Uterus (tissue), 4 donors: ENCODE data around the gene RAVER2. TPM values are rescaled to one million over a fixed set of nuclear protein-coding genes. Genes with fewer than 3 reads are reported as not detected.

Source experiments
- DNase-seq, 2 donors: peaks; one replicate each; pipeline ENCODE4 v3.0.0-alpha.2; 2019 to 2020
- H3K27ac ChIP-seq, 2 donors: fragments of 200-600 bp; sonication (generic); 1 replicate in 1 of 2; 2 replicates in 1 of 2; pipeline ENCODE4 v1.5.1; 2016 to 2018
- H3K27me3 ChIP-seq, 2 donors: fragments of 200-600 bp; sonication (generic); one replicate each; pipeline ENCODE4 v1.5.1; 2018 to 2019; ENCODE audit warnings: control low read depth in 1 of 2
- H3K36me3 ChIP-seq, 2 donors: fragments of 200-600 bp; sonication (generic); one replicate each; pipeline ENCODE4 v1.5.1; 2019; ENCODE audit warnings: control low read depth in 1 of 2
- H3K4me1 ChIP-seq, 2 donors: fragments of 200-600 bp; sonication (generic); one replicate each; pipeline ENCODE4 v1.5.1; 2018 to 2019; ENCODE audit warnings: control low read depth in 1 of 2
- H3K4me3 ChIP-seq, 2 donors: fragments of 200-600 bp; sonication (generic); 1 replicate in 1 of 2; 2 replicates in 1 of 2; pipeline ENCODE4 v1.5.1; 2018 to 2019; ENCODE audit warnings: mild to moderate bottlenecking in 1 of 2
- H3K9me3 ChIP-seq, 2 donors: fragments of 200-600 bp; sonication (generic); one replicate each; pipeline ENCODE4 v1.5.1; 2019; ENCODE audit warnings: control low read depth in 1 of 2
- POLR2A ChIP-seq, 2 donors: fragments of 450-650 bp; IDR thresholded peaks; one replicate each; pipeline ENCODE4 v1.6.1; 2016; ENCODE audit warnings: antibody characterized with exemption in 2 of 2, mild to moderate bottlenecking in 1 of 2, moderate library complexity in 1 of 2
- intact Hi-C: fragments of 100-400 bp; cut with DNase I; formaldehyde crosslinking; loops from one replicate; pipeline ENCODE4 v1.15.1; 2023; ENCODE audit warnings: low total_unique reads
- total RNA-seq, 4 donors: library from RNA; depleted of rRNA in 3 of 4; stranded (reverse); fragments of >200 nt in 3 of 4; gene quantifications; one replicate each; pipeline versions ENCODE4 v1.1.0 to v1.2.4, GENCODE V29; 2014 to 2023
- TF ChIP-seq, protein P1 (sequence below), 4 experiments: fragments of 200-600 bp in 2 of 4; fragments of 450-650 bp in 2 of 4; sonication (generic) in 2 of 4; IDR thresholded peaks; one replicate each; pipeline ENCODE4 v1.5.1; 2016 to 2019; ENCODE audit warnings: antibody characterized with exemption in 4 of 4, mild to moderate bottlenecking in 2 of 4, moderate library complexity in 1 of 4
- donor health status: DM: yes; HTN: yes; CAD: no.

The RAVER2 gene
- total RNA-seq, 4 donors from 2014 or later, result 10.6 to 24.0 (median 18.9) TPM

DNA sequence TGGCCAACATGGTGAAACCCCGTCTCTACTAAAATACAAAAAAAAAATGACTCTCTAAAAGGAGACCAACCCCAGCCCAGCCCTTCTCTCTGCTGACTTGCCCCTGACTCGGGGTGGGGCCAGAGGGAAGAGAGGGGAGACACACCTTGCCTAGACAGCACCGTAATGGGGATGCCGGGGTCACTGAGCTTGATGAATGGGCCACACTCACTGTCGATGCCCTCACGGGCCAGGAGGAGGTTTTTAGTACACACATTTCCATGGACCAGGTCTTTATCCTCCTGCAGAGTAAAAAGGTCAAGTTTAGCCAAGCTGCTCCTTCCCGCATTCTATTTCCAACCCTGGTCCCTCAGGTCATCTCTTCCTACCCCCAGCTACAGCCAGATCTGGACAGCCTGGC lies 99.7 kb downstream of the RAVER2 start:
- Histone ChIP-seq H3K36me3 (no peaks in the 10 kb centered on the region), H3K4me3 (no peak overlapping the region), H3K27me3 (no peaks in the 10 kb centered on the region), H3K27ac (no peak overlapping the region), H3K9me3 (no peaks in the 10 kb centered on the region), H3K4me1 (no peaks in the 10 kb centered on the region)
- no peak for DNase-seq
- no peak for TF ChIP-seq POLR2A (IDR thresholded peaks at IDR 0.05)
- TF ChIP-seq, protein P1, sequence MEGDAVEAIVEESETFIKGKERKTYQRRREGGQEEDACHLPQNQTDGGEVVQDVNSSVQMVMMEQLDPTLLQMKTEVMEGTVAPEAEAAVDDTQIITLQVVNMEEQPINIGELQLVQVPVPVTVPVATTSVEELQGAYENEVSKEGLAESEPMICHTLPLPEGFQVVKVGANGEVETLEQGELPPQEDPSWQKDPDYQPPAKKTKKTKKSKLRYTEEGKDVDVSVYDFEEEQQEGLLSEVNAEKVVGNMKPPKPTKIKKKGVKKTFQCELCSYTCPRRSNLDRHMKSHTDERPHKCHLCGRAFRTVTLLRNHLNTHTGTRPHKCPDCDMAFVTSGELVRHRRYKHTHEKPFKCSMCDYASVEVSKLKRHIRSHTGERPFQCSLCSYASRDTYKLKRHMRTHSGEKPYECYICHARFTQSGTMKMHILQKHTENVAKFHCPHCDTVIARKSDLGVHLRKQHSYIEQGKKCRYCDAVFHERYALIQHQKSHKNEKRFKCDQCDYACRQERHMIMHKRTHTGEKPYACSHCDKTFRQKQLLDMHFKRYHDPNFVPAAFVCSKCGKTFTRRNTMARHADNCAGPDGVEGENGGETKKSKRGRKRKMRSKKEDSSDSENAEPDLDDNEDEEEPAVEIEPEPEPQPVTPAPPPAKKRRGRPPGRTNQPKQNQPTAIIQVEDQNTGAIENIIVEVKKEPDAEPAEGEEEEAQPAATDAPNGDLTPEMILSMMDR (IDR thresholded peaks at IDR 0.05), result no peak
- intact Hi-C loops, result no loop called here

DNA sequence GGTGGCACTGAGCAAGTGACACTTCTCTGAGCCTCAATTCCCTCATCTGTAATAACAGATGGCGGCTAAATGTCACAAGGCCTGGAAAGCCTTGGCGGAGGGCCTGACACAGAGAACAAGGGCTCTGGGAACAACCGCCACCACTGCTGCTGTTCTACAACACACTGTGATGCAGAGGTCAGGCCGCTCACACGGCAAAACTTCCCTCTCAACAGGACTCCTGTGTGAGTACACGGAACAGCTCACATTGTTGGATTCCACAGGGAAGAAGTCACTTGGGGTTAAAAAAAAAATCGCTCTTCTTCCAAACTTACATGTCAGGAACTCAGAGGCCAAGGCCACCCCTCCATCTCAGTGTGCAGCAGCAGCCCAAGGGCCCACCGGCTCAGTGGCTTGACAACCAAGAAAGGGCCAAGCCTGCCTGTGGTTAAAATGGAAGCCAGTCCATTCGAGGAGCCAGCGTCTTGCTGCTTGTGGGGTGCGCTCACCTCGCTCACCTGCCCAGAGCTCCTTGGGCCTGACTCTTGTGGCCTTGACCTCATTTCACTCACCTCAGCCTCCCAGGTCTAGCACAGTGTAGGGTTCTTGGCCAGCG lies 101.1 kb downstream of the RAVER2 start:
- Histone ChIP-seq H3K36me3 (no peaks in the 10 kb centered on the region), H3K27me3 (no peaks in the 10 kb centered on the region), H3K4me1 (no peaks in the 10 kb centered on the region), H3K27ac (no peak overlapping the region), H3K4me3 (no peak overlapping the region), H3K9me3 (no peaks in the 10 kb centered on the region)
- DNase-seq, result no peak
- intact Hi-C loops, result no loop called here
- no peak for TF ChIP-seq POLR2A (IDR thresholded peaks at IDR 0.05)
- TF ChIP-seq, protein P1 (IDR thresholded peaks at IDR 0.05), result no peak

- intact Hi-C loops, result no loop called here
- Histone ChIP-seq H3K36me3 (no peaks in the 10 kb centered on the region), H3K9me3 (no peaks in the 10 kb centered on the region), H3K4me3 (no peak overlapping the region), H3K27ac (no peak overlapping the region), H3K27me3 (no peaks in the 10 kb centered on the region), H3K4me1 (no peaks in the 10 kb centered on the region)
- no peak for DNase-seq
- TF ChIP-seq POLR2A (IDR thresholded peaks at IDR 0.05), result no peak
- TF ChIP-seq, protein P1 (IDR thresholded peaks at IDR 0.05), result no peak
Measured at GRCh38 chr1:64846573-64847430, 101.9 kb downstream of the RAVER2 start.

DNA sequence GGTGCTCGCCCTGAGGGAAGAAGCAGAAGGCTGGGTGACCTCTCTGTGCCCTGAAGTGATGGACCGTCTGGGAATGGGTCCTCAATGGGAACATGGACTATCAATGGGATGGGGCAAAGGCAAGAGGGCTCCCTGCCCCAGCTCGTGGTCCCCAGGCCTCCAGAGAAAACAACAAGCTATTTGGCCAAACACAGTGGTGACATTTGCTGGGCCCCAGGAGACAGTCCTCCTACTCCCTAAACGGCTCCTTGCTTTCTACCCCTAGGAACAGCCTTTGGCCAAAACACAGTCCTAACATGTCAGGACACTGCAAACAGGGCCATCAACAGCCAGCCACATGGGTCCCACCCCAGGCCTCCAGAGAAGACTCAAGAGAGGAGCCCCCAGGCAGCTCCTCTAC lies 102.8 kb downstream of the RAVER2 start:
- Histone ChIP-seq H3K4me1 (no peaks in the 10 kb centered on the region), H3K36me3 (no peaks in the 10 kb centered on the region), H3K27me3 (no peaks in the 10 kb centered on the region), H3K4me3 (no peak overlapping the region), H3K27ac (no peak overlapping the region), H3K9me3 (no peaks in the 10 kb centered on the region)
- intact Hi-C loops, result no loop called here
- no peak for DNase-seq
- no peak for TF ChIP-seq POLR2A (IDR thresholded peaks at IDR 0.05)
- TF ChIP-seq, protein P1 (IDR thresholded peaks at IDR 0.05), result no peak

DNA sequence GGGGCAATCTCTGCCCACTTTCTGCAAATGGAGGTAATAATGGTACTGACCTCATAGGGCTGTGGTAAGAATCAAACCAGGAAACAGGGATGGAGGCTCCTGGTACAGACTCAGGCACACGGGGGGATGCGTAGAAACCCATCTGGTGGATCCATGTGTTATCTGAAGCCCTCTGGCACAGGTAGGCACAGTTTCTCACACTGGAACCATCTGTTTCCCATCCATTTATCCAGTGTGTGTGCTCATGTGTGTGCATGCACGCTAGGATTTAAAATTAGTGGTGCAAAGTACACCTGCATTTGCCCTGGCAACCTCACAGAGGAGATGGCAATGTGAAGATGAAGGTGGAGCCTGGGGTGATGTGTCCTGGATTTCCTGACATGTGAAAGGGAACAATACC lies 103.3 kb downstream of the RAVER2 start:
- Histone ChIP-seq H3K27ac (no peak overlapping the region), H3K36me3 (no peaks in the 10 kb centered on the region), H3K4me1 (no peaks in the 10 kb centered on the region), H3K27me3 (no peaks in the 10 kb centered on the region), H3K4me3 (no peak overlapping the region), H3K9me3 (no peaks in the 10 kb centered on the region)
- TF ChIP-seq, protein P1 (IDR thresholded peaks at IDR 0.05), result no peak
- no peak for TF ChIP-seq POLR2A (IDR thresholded peaks at IDR 0.05)
- intact Hi-C loops, result no loop called here
- no peak for DNase-seq
